HG02852 (cell line): ENCODE measurements around the gene RASSF4.
A peak's percentile ranks its signal among the peaks of the same experiment; 100 is the strongest.

Source experiments
- ATAC-seq: cut with Tn5 transposase; IDR thresholded peaks from one replicate; pipeline ENCODE4 v1.9.1; 2021; ENCODE audit warnings: mild to moderate bottlenecking, moderate library complexity; ENCODE audit not compliant: unreplicated experiment

RASSF4 gene

DNA sequence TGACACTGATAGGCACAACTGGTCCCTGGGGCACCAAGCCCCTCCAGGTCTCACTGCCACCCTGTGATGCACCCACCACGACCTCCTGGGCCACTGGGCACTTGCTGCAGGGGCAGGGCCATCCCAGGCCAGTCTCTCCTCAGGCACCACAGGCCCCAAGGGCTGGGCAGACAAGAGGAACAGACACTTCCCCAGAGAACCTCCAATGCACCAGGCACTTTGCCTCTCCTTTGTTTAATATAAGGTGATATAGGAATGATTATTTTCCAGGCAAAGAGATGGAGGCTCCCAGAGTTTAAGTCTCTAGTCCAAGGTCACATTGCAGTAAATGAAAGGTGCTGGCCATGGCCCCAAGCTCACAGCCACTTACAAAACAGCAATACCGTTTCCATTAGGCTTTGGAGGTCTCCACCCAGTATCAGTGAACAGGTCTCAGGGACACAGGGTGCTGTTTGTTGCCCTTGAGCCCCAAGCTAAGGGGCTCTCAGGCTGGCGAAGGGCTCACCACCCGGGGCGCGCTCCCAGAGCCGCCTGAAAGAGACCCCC lies 14.6 kb downstream of the RASSF4 start:
- ATAC-seq = peak; percentile 1

DNA sequence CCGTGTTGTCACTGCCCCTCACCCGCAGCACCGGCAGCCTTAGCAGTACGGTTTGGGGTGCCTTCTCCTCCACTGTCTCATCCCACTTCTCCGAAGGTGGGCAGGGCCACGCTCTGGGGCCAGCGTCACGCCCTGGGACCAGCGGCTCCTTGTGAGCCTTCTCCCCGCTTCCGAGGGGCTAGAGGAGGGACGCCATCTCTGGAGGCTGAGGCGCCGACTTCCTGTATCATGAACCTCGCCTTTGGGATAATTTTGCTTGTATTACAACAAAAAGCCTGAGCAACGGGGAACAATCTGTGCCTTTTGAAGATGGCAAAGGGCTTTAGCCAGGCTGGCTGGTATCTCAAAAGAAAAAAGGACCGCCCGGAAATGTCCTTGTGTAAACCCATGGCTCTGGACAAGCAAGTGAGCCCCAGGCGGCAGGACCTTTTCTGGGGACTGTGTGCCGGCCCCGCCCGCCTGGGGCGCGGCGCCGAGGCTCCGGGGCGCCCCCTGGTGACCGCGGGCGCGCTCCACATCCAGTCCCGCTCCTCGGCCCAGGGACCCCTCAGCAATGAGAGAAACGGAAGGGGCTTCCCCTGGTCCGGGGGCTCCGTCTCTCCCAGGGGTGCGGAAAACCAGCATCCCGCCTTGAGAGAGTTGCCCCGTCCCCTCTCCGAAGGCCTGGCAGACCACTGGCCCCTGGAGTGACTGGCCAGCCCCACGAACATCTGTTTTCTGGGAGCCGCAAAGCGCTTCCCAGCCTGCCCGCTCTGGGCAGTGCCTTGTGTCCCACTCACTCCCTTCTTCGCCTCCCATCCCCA lies 15.2 kb downstream of the RASSF4 start:
- ATAC-seq = peak; percentile 64

DNA sequence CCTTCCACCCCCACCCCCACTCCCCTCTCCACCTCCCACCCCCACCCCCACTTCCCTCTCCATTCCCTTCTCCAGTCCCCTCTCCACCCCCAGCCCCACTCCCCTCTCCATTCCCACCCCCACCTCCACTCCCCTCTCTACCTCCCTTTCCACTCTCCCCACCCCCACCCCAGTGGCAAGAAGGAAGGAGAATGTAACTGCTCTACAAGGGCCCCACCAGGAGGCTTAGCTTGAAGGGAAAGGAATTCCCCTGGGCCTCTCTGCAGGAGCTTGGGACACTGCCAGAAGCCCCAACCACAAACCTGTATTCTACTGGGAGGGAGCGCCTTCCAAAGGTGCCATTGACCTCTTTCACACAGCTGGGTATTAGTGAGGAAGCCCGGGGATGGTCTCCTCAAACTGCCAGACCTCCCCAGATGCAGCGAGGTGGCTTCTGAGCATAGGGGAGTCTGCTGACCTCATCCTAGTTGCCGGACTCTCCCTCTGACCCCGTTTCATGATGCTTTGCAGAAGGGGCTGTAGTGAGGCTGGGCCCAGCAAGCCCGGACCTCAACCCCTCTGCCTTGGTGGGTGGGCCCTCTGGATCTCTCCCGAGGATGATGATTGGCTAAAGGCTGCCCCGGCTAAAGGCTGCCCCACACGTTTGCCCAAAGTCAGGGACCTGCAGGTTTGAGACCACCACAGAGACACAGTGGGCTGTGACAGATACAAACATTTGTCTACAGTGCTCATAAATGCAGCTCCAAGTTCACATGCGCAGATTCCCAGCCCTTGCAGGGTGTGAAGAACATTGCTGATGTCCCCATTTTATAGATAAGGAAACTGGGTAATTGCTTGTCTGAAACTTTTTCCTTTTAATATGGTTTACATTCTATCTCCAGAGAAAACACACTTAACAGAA lies 16.1 kb downstream of the RASSF4 start:
- no peak for ATAC-seq

DNA sequence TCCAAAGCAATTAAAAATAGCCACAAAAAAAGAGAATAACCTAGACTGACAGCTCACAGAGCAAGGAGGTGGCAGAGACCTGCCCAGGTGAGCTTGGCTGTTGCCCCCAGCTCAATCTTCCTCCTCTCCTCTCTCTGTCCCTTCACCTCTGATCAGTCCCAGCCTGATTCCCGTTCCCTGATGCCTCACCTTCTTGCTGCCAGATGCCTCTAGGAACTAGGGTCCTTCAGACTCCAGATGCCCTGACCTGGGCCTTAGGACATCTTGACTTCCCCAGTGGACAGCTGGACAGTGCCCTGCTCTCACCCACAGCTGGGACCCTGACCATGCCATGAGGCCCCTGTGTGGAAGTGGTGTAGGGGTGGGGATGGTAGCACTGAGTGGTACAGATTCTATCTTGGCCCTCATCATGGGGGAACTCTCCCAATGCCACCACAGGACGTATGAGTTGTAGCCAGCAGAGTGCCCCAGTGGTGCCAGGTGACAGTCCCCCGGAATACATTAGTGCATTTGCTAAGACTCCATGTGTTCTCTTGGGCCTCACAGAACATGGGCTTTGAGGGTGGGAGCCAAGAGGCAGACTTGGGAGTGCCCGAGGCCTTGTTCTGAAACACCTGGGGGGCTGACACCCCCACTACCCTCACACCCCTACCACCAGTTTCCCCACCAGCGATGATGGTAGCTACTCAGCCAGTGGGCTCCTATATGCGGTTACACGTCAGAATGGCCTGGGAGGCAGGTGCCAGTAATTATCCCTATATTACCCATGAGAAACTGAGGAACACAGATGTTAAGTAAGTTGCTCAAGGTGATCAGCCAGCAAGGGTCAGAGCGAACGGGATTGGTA lies 17.0 kb downstream of the RASSF4 start:
- no peak for ATAC-seq

DNA sequence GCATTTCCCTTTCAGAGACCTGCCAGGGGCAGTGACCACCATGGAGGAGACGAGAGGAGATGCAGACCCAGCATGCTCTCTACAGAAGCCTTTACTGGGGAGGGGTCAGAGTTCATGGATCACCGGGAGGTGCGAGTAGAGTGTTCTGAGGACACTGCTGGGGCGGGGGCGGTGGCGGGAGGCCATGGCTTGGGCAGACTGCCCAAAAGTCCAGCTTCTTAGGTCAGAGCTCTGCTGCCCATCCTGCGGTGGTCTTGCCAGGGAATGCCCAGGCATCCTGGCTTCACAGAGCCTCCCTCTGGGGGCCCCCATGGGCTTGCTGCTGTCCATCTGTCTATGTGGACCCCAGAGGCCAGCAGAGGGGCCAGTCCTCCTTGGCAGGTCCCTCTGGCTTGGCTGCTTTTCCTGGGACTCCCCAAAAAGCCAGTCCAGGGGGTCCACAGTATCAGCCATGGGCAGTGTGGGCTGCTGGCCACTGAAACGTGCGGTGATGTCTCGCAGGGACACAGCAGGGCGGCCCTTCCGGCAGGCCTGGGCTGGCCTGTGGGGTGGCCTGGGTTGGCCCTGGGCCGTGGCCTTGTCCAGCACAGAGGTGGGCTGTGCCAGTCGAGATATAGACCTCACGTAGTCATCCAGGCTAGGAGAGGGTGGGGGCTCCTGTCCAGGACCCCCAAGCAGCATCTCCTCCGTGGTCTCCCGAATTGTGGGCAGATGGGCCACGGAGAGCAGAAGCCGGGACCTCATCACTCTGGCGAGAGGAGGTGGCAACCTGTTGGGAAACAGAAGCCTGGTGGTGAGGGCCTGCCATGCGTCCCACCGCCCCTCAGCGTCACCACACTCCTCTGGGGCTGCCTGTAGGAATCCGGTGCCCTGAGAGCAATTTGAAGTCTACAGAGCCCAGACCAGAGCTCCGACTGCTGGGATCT lies 17.9 kb downstream of the RASSF4 start:
- no peak for ATAC-seq

DNA sequence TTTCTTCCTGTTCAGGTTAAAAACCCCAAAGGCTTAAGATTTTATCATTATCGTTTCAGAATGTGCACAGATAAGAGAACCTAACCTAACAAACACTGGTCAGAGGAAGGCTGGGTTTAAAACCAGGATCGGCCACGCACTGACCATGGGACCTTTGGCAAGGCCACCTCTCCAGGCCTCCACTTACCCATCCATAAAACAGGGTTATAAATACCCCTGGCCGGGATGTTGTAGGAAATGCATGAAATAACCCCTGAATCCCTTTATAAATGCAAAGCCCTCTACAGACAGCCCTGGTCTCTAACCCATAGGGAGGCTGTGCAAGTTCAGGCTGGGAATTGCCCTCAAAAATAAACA lies 18.6 kb downstream of the RASSF4 start:
- ATAC-seq = no peak

DNA sequence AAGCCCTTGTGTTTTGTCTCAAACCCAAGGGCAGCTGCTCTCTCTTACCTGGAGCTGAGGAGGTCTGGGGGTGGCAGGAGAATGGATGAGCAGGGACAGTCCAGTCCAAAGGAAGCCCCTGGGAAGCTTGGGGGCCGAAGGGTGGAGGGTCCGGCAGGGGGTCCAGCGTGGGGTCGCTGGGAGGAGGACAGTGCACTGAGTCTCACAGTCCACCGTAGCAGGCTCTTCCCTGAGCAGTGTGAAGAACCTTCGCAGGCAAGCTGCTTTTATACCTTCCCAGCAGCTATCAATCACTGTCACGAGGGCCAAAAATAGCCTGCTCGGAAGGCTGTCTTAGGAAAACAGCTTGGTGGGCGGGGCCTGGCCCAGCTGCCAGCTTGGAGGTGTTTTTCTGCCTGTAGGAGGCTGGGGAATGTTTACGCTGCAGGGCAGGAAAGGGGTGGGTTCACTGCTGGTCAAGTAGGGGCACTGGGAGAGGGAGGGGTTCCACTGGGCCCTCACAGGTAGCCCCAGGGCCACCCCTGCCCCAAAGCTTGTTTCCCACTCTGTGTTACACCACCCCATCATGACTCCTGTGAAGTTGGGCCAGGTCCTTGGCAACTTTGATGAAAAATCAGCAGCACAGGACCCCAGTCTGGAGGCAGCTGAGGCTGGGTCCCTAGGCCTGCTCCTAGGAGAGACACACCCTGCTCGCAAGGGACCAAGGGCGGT lies 19.1 kb downstream of the RASSF4 start, which contains the start of gene DEPP1:
DEPP1 (minus strand) TSS at position 240 of the 711 bp plus-strand sequence. CDS start 779 bp downstream, outside the sequence.
- ATAC-seq = no peak

DNA sequence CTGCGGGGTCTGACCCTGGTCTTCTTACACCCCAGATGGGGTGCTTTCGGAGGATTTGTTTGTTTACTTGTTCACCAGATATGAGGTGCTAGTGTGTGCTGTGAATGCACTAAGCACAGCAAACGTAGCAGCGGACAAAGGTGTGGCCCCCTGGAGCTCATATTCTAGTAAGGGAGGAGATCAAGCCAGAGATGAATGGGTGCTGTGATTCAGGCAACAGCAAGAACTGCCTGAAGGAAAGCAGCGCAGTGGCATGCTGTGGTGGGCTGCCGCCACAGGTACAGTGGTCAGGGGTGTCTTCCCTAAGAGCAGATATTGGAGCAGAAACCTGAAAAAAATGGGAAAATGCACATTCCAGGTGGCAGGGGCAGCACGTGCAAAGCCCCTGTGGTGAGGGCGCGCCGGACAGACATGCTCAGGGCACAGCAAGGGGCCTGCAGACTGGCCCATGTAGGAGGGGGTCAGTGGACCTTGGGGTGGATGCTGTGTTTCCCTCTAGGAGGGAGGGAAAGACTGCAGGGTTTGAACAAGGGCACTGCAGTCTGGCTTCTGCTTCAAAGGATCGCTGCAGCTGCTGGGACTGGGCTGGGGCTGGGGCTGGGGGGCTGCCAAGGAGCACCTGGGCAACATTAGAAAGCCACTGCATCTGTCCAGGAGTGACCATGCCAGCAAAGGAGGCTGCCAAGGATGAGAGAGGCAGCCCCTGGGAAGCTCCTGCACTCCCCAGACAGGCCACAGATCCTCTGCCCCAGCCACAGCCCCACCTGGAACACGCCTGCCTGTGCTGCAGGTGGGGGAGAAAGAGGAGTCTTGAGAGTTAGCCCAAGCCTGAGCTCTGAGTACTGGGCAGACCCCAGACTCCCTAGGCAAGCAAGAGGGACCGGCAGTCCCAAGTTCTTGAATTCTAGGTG lies 19.9 kb downstream of the RASSF4 start:
- ATAC-seq = no peak

DNA sequence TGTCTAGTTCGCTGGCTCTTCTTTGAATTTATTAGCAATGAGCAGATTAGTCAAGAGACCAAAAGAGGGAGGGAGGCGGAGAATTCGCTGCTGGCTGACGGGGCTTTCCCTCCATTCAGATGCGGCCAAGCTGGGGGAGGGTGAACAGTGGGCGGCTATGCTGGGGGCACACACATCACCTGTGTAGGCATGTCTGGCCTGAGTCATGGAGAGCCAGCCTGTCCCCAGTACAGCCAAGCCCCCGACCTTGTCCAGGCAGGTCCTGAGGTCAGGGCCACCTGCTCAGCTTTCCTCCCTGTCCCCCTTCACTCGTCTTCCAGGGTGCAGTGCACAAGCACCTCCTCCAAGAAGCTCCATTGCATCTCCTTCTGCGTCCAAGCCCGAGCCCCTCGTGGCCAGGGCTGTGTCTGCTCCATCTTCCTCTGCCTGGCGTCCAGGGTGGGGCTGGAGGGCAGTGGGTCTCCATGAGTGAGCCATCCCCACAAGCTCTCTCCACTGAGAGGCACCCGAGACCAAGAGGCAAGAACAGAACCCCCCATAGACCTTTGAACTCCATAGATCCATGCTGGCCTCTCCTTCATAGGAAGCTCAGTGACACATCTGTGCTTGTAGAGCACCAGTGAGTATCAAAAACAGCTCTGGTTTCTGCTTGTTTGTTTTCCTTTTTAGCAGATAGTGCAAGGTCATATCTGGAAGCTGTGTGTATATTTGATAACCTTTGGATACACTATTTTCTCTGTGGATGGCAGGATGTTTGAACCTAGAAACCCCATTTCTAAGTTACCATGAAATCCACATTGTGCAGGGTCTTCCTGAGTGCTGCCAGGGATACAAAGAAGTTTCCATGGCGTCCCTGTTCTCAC lies 20.9 kb downstream of the RASSF4 start:
- no peak for ATAC-seq

DNA sequence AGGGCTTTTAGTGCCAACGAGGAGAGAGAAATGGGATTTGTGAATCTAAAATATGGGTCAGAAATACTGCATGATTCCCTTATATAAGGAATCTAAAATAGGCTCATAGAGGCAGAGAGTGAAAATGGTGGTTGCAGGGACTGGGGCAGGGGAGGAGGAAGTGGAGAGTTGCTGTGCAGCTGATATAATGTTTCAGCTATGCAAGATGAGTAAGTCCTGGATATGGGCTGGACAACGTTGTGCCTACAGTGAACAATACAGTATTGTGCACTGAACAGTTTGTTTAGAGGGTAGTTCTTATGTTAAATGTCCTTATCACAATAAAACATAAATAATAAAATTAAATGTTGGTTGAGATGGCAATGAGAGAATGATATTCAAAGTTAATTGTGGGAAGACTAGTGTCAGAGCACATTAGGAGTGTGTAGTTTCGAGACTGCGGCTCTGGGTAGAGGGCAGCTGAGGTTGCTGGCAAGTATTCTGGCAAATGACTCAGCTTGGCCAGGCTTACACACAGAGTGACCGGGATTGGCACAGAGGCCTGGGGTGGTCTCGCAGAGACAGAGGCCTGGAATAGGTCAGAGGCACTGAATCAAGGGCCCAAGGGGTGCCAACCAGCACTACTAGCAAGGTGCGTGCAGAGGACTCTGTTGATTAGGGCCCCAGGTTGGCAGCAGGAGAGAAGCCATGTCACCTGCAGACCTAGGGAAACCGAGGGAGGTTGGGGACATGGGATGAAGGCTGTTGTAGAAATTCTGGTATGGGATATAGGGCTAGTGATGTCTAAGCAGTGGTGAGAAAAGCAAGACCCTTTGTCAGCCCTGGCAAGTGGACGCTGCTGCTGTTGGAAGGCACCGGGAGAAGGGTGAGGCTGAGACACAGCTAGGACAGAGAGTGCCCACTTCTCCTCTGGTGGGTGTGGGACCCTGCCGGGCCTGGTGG lies 21.8 kb downstream of the RASSF4 start:
- peak; percentile 68 for ATAC-seq

DNA sequence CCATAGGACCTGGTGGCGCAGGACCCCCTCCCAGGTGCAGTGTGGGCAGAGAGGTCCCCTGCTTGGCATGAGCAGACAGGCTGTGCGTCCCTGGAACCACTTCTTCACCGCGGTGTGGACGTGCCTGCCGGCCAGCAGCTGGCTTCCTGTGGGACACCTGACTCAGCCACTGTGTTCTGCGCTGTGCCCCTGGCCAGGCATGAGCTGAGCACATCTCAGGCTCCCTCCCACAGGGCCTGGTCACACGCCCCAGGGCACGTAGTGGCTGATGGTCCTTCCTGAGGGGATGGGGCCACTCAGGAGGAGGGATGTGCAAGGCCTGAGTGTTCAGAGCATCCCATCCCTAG lies 22.5 kb downstream of the RASSF4 start:
- no peak for ATAC-seq

DNA sequence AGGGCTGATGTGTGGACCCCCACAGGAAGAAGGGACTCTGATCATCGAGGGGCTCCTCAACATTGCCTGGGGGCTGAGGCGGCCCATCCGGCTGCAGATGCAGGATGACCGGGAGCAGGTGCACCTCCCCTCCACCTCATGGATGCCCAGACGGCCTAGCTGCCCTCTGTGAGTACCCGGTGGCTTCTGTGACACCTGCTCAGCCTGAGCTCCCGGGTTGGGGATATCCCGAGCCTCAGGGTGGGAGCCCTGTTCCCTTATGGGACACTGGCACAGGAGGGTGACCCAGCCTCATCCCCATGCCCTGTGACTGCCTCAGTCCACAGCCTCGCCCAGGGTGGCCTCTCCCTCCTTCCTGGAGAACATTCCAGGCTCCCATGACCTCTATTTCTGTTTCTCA lies 22.9 kb downstream of the RASSF4 start:
- ATAC-seq = no peak

DNA sequence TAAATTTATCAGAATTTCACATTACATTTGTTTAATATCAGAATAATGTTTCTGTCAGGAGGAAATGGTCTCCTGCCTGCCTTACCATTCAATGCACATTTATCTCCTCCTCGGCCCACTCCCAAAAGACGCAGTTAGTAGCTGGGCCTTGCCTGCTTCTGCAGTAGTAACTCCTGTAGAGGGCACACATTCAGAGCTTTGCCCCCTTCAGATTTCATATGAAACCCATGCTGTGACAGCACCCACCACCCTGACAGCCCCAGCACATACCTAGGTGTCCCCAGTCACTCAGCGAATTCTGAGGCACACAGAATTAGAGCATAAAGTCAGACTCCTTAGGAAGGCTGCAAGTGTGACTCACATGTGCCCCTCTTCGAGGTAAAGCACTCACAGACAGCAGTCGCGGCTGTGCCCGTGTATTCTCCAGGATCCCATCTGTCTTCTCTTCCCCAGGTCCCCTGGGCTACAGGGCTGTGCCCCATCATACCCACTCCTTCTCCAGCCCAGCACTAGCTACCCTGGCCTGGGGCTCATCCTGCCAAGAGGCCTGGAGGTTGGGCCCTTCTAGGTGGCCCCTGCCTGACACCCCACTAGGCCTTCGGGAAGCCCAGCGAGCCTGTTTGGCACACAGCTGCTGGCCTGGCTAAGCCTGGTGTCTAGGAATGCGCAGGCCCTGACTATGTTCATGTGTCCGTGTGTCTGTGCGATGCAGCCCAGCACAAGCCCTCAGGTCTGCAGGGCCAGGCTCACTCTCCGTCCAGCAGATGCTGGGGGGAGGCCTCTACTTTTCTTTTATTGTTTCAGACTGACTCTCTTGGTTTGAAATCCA lies 23.7 kb downstream of the RASSF4 start:
- no peak for ATAC-seq

DNA sequence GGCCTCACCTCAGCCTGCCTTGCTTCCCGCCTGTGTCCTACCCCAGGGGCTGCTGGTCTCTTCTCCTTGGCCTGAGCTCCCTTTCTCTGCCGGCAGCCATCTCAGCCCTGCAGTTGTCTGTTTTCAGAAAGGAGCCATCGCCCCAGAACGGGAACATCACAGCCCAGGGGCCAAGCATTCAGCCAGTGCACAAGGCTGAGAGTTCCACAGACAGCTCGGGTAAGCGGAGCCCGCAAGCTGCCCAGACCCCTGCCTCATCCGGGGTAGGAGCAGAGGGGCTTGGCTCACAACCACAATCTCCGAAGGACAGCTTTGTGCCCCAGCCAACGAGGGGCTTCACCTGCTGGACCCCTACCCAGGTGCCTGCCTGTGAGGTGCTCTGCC lies 24.3 kb downstream of the RASSF4 start:
- no peak for ATAC-seq

DNA sequence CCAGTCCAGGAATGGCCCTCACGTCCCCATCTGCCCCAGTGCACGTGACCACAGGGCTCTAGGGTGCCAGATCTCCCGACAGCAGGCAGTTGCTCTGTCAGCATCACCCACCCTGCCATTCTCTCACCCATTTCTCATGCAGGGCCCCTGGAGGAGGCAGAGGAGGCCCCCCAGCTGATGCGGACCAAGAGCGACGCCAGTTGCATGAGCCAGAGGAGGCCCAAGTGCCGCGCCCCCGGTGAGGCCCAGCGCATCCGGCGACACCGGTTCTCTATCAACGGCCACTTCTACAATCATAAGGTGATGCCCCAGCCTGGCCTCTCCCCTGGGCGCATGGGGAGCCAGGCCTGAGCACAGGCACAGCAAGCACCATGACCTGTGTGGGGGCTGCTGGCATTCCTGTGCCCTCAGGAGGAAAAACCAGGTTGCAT lies 25.1 kb downstream of the RASSF4 start:
- no peak for ATAC-seq
